Fibroblast of lung (primary cell): ENCODE results near the gene OSBPL9. TPM values are rescaled to one million over a fixed set of nuclear protein-coding genes. Genes with fewer than 3 reads are reported as not detected.

Source experiments
- DNase-seq, 2 donors: peaks; one replicate each; pipeline versions ENCODE4 v3.0.0 to v3.0.0-alpha.2; 2010; ENCODE audit warnings: low read depth in 2 of 2
- H2AFZ ChIP-seq: 2 replicates; pipeline ENCODE4 v1.5.1; 2012; ENCODE audit warnings: low read length, control low read depth, inconsistent platforms
- H3K27ac ChIP-seq: 2 replicates; pipeline ENCODE4 v1.5.1; 2011; ENCODE audit warnings: low read length, control low read depth; ENCODE audit not compliant: insufficient read depth
- H3K27me3 ChIP-seq: 2 replicates; pipeline ENCODE4 v1.5.1; 2011; ENCODE audit warnings: mild to moderate bottlenecking, low read length; ENCODE audit not compliant: control insufficient read depth, insufficient read depth
- H3K36me3 ChIP-seq: 2 replicates; pipeline ENCODE4 v1.5.1; 2011; ENCODE audit warnings: low read length; ENCODE audit not compliant: control insufficient read depth, insufficient read depth
- H3K4me1 ChIP-seq: 2 replicates; pipeline ENCODE4 v1.5.1; 2011; ENCODE audit warnings: low read length; ENCODE audit not compliant: control insufficient read depth, insufficient read depth; ENCODE audit errors: extremely low read depth
- H3K4me2 ChIP-seq: 2 replicates; pipeline ENCODE4 v1.5.1; 2011; ENCODE audit warnings: low read length, control low read depth; ENCODE audit not compliant: insufficient read depth; ENCODE audit errors: extremely low read depth
- H3K4me3 ChIP-seq, 4 experiments: fragments of 200-600 bp in 1 of 4; sonication (generic) in 1 of 4; replicated peaks in 1 of 4; 2 replicates each; pipeline ENCODE4 v1.5.1; 2011 to 2016; ENCODE audit warnings: low read length in 4 of 4, low read depth in 3 of 4, mild to moderate bottlenecking in 3 of 4, control low read depth in 2 of 4, inconsistent platforms in 1 of 4, mixed read lengths in 1 of 4; ENCODE audit not compliant: insufficient read depth in 1 of 4; ENCODE audit errors: control extremely low read depth in 1 of 4
- H3K79me2 ChIP-seq: 2 replicates; pipeline ENCODE4 v1.5.1; 2012; ENCODE audit warnings: mild to moderate bottlenecking, low read length, inconsistent platforms; ENCODE audit not compliant: control insufficient read depth, insufficient read depth
- H3K9ac ChIP-seq: 2 replicates; pipeline ENCODE4 v1.5.1; 2011; ENCODE audit warnings: mild to moderate bottlenecking, low read length, control low read depth; ENCODE audit not compliant: insufficient read depth
- H3K9me3 ChIP-seq: 2 replicates; pipeline ENCODE4 v1.5.1; 2012; ENCODE audit warnings: low read depth, low read length; ENCODE audit not compliant: control insufficient read depth, insufficient read depth
- H4K20me1 ChIP-seq: 2 replicates; pipeline ENCODE4 v1.5.1; 2011; ENCODE audit warnings: low read length; ENCODE audit not compliant: control insufficient read depth, insufficient read depth; ENCODE audit errors: extremely low read depth
- EZH2 ChIP-seq: IDR thresholded peaks from 2 replicates; pipeline ENCODE4 v1.5.1; 2012; ENCODE audit warnings: low read length, control low read depth, mild to moderate bottlenecking; ENCODE audit errors: missing control alignments
- polyA plus RNA-seq, 2 donors: library from polyadenylated mRNA; depleted of rRNA in 1 of 2; stranded (reverse) in 1 of 2; unstranded in 1 of 2; fragments of >200 nt; gene quantifications; 2 replicates each; pipeline ENCODE4 v1.2.1, GENCODE V29; 2011 to 2012; ENCODE audit warnings: missing spikeins in 1 of 2
- total RNA-seq: library from RNA; depleted of rRNA; stranded (reverse); fragments of >200 nt; gene quantifications from 2 replicates; pipeline ENCODE4 v1.2.1, GENCODE V29; 2014
- TF ChIP-seq, protein P1 (sequence below), 2 donors: IDR thresholded peaks in 1 of 2; conservative IDR thresholded peaks in 1 of 2; 1 replicate in 1 of 2; 2 replicates in 1 of 2; pipeline ENCODE4 v1.5.1; 2011 to 2012; ENCODE audit warnings: low read length in 2 of 2, control low read depth in 1 of 2, inconsistent platforms in 1 of 2, low read depth in 1 of 2, mild to moderate bottlenecking in 1 of 2

Gene OSBPL9
- total and polyA plus RNA-seq, 2 donors (not counting 1 experiment from before 2014, with no cell fraction given) = 62.5 to 90.7 TPM

DNA sequence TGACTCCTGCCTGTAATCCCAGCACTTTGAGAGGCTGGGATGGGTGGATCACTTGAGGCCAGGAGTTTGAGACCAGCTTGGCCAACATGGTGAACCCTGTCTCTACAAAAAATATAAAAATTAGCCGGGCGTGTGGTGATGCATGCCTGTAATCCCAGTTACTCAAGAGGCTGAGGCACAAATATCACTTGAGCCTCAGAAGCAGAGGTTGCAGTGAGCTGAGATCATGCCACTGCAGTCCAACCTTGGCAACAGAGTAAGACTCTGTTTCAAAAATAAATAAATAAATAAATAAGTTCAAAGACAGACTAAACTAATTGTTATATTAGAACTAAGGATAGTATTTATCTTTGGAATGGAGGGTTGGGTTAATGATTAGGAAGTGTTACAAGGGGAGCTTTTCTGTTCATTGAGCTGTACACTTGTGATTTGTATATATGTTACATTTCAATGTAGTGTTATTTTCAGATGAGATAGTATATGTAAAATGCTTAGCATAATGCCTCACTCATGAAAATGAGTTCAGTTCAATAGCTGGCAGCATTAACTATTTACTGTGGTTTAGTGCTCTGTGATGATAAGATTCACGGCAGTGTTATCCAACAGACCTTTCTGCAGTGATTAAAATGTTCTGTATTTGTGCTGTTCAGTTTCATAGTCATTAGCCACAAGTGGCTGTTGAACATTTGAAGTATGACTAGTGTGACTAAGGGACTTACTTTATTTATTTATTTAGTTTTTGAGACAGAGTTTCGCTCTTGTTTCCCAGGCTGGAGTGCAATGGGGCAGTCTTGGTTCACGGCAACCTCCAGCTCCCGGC, 47.7 kb downstream of the OSBPL9 start:
- Histone ChIP-seq H3K9ac (no peak overlapping the region), H2AFZ (no peak overlapping the region), H3K9me3 (no peaks in the 10 kb centered on the region), H3K79me2 (peaks cover 2% of the 10 kb centered on the region), H3K36me3 (no peaks in the 10 kb centered on the region), H3K4me2 (no peak overlapping the region), H3K27me3 (no peaks in the 10 kb centered on the region), H3K4me1 (peaks cover 7% of the 10 kb centered on the region), H3K4me3 (no peak overlapping the region), H4K20me1 (no peaks in the 10 kb centered on the region), H3K27ac (no peak overlapping the region)
- no peak for TF ChIP-seq EZH2
- TF ChIP-seq, protein P1, sequence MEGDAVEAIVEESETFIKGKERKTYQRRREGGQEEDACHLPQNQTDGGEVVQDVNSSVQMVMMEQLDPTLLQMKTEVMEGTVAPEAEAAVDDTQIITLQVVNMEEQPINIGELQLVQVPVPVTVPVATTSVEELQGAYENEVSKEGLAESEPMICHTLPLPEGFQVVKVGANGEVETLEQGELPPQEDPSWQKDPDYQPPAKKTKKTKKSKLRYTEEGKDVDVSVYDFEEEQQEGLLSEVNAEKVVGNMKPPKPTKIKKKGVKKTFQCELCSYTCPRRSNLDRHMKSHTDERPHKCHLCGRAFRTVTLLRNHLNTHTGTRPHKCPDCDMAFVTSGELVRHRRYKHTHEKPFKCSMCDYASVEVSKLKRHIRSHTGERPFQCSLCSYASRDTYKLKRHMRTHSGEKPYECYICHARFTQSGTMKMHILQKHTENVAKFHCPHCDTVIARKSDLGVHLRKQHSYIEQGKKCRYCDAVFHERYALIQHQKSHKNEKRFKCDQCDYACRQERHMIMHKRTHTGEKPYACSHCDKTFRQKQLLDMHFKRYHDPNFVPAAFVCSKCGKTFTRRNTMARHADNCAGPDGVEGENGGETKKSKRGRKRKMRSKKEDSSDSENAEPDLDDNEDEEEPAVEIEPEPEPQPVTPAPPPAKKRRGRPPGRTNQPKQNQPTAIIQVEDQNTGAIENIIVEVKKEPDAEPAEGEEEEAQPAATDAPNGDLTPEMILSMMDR (conservative IDR thresholded peaks at IDR 0.05 in 1 of 2, IDR thresholded peaks at IDR 0.05 in 1 of 2; ENCODE audit: low read depth in 1 of 2, low read length in 2 of 2) = no peak
- DNase-seq = peak; percentile 51 to 93

DNA sequence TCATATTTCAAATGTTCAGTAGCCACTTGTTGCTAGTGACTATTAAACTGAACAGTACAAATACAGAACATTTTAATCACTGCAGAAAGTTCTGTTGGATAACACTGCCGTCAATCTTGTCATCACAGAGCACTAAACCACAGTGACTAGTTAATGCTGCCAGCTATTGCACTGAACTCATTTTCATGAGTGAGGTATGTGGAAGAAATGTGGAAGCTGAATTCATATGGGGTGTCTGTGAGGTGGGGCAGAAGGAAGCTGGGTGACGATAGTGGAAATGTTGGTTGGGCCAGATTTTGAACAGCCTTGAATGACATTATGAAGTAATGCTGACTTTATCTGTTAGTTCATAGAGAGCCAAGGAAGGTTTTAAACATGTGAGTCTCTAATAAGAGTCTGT, 49.6 kb downstream of the OSBPL9 start:
- peak; percentile 61 to 96 for DNase-seq
- TF ChIP-seq, protein P1 (conservative IDR thresholded peaks at IDR 0.05 in 1 of 2, IDR thresholded peaks at IDR 0.05 in 1 of 2; ENCODE audit: low read depth in 1 of 2, low read length in 2 of 2) = no peak
- no peak for TF ChIP-seq EZH2
- H4K20me1 ChIP-seq = no peaks in the 10 kb centered on the region
- H3K4me1 ChIP-seq = peaks cover 5% of the 10 kb centered on the region
- no peaks in the 10 kb centered on the region for H3K27me3 ChIP-seq
- H3K9ac ChIP-seq = no peak overlapping the region
- H3K4me2 ChIP-seq = no peak overlapping the region
- peaks cover 2% of the 10 kb centered on the region for H3K79me2 ChIP-seq
- no peaks in the 10 kb centered on the region for H3K36me3 ChIP-seq
- no peaks in the 10 kb centered on the region for H3K9me3 ChIP-seq
- H2AFZ ChIP-seq = no peak overlapping the region
- H3K4me3 ChIP-seq = no peak overlapping the region
- H3K27ac ChIP-seq = no peak overlapping the region

DNA sequence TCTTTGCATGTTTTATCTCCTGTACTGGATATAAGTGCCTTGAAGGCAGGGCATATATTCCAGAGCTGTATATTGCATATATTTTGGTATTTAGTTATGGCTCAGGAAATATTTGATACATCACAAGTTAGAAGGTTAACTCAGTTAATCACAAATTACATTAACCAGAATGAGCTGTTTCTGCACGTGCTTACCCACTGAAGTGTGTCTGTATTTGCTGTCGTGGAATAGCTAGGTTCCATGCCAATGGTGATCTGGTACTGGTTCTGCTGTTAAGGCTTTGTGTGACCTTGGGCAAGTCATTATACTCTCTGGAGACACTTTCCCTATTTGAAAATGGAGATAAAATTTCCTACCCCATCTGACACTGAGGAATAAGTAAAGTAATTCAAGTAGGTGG, 50.7 kb downstream of the OSBPL9 start:
- TF ChIP-seq, protein P1 (conservative IDR thresholded peaks at IDR 0.05 in 1 of 2, IDR thresholded peaks at IDR 0.05 in 1 of 2; ENCODE audit: low read depth in 1 of 2, low read length in 2 of 2) = no peak
- TF ChIP-seq EZH2 = no peak
- H3K27ac ChIP-seq = no peak overlapping the region
- peaks cover 5% of the 10 kb centered on the region for H3K4me1 ChIP-seq
- no peaks in the 10 kb centered on the region for H3K27me3 ChIP-seq
- no peaks in the 10 kb centered on the region for H3K36me3 ChIP-seq
- H3K4me2 ChIP-seq = no peak overlapping the region
- no peaks in the 10 kb centered on the region for H3K79me2 ChIP-seq
- H2AFZ ChIP-seq = no peak overlapping the region
- H3K9ac ChIP-seq = no peak overlapping the region
- H3K4me3 ChIP-seq = no peak overlapping the region
- no peak for DNase-seq
- no peaks in the 10 kb centered on the region for H3K9me3 ChIP-seq
- no peaks in the 10 kb centered on the region for H4K20me1 ChIP-seq
